DND-41 (cell line): ENCODE results near the gene ESM1.

ENCODE experiments used
- ATAC-seq: fragments of 200-7000 bp; cut with Tn5 transposase; 3 replicates; pipeline ENCODE4 v1.9.1; 2021; ENCODE audit warnings: low read depth; ENCODE audit not compliant: insufficient read depth
- DNase-seq: peaks from one replicate; pipeline ENCODE4 v3.0.0-alpha.2; 2020
- H2AFZ ChIP-seq: 2 replicates; pipeline ENCODE4 v1.6.0; 2012; ENCODE audit warnings: low read depth, low read length
- H3K27ac ChIP-seq: 2 replicates; pipeline ENCODE4 v1.5.1; 2012; ENCODE audit warnings: low read length, inconsistent platforms
- H3K27me3 ChIP-seq: fragments of 200-600 bp; sonication (generic); 2 replicates; pipeline ENCODE4 v1.6.0; 2012; ENCODE audit warnings: low read length, mild to moderate bottlenecking, inconsistent platforms; ENCODE audit not compliant: insufficient read depth, poor library complexity
- H3K36me3 ChIP-seq: 2 replicates; pipeline ENCODE4 v1.5.1; 2012; ENCODE audit warnings: low read length, inconsistent platforms; ENCODE audit not compliant: insufficient read depth
- H3K4me1 ChIP-seq: 2 replicates; pipeline ENCODE4 v1.5.1; 2012; ENCODE audit warnings: mild to moderate bottlenecking, low read length; ENCODE audit not compliant: insufficient read depth
- H3K4me2 ChIP-seq: 2 replicates; pipeline ENCODE4 v1.6.0; 2012; ENCODE audit warnings: mild to moderate bottlenecking, moderate library complexity, low read length, inconsistent platforms; ENCODE audit not compliant: insufficient read depth
- H3K4me3 ChIP-seq, 2 experiments: fragments of 200-600 bp in 1 of 2; shearing (Covaris generic) in 1 of 2; 2 replicates each; pipeline ENCODE4 v1.5.1; 2012 to 2016; ENCODE audit warnings: inconsistent platforms in 2 of 2, low read length in 2 of 2, mild to moderate bottlenecking in 2 of 2, low read depth in 1 of 2, moderate library complexity in 1 of 2
- H3K79me2 ChIP-seq: 2 replicates; pipeline ENCODE4 v1.6.0; 2012; ENCODE audit warnings: low read length, inconsistent platforms; ENCODE audit not compliant: insufficient read depth
- H3K9ac ChIP-seq: 2 replicates; pipeline ENCODE4 v1.6.0; 2012; ENCODE audit warnings: low read depth, mild to moderate bottlenecking, inconsistent platforms, low read length, moderate library complexity
- H3K9me3 ChIP-seq: 2 replicates; pipeline ENCODE4 v1.5.1; 2012; ENCODE audit warnings: low read length, moderate library complexity, mild to moderate bottlenecking, inconsistent platforms; ENCODE audit not compliant: insufficient read depth, severe bottlenecking
- H4K20me1 ChIP-seq: 2 replicates; pipeline ENCODE4 v1.6.0; 2012; ENCODE audit warnings: low read length; ENCODE audit not compliant: insufficient read depth
- CTCF ChIP-seq: IDR thresholded peaks from 2 replicates; pipeline ENCODE4 v1.5.1; 2012; ENCODE audit warnings: borderline replicate concordance, low read length, moderate library complexity, mild to moderate bottlenecking; ENCODE audit not compliant: poor library complexity, severe bottlenecking; ENCODE audit errors: extremely low read depth
- EZH2 ChIP-seq: IDR thresholded peaks from 3 replicates; pipeline ENCODE4 v1.6.1; 2012; ENCODE audit warnings: borderline replicate concordance, low read depth, mild to moderate bottlenecking, moderate library complexity, low read length, inconsistent platforms; ENCODE audit not compliant: severe bottlenecking

ESM1 gene

GRCh38 chr5:54995168-54995567, 9.8 kb upstream of the ESM1 start:
- Histone ChIP-seq H2AFZ (no peak overlapping the region), H3K27me3 (no peaks in the 10 kb centered on the region), H3K4me3 (no peak overlapping the region), H3K9me3 (no peaks in the 10 kb centered on the region), H3K36me3 (no peaks in the 10 kb centered on the region), H3K9ac (no peak overlapping the region), H4K20me1 (no peaks in the 10 kb centered on the region), H3K4me2 (no peak overlapping the region), H3K27ac (no peak overlapping the region), H3K4me1 (no peaks in the 10 kb centered on the region), H3K79me2 (no peaks in the 10 kb centered on the region)
- no peak for TF ChIP-seq CTCF
- no peak for TF ChIP-seq EZH2
- no peak for DNase-seq
- ATAC-seq, result no peak

- peaks cover 5% of the 10 kb centered on the region for H3K4me1 ChIP-seq
- no peaks in the 10 kb centered on the region for H3K79me2 ChIP-seq
- H3K4me3 ChIP-seq, result no peak overlapping the region
- H2AFZ ChIP-seq, result no peak overlapping the region
- H3K36me3 ChIP-seq, result no peaks in the 10 kb centered on the region
- DNase-seq (no peak), ATAC-seq (no peak)
- H3K27ac ChIP-seq, result no peak overlapping the region
- H3K4me2 ChIP-seq, result no peak overlapping the region
- no peak for TF ChIP-seq EZH2
- TF ChIP-seq CTCF, result no peak
- no peaks in the 10 kb centered on the region for H3K9me3 ChIP-seq
- H3K27me3 ChIP-seq, result no peaks in the 10 kb centered on the region
- no peak overlapping the region for H3K9ac ChIP-seq
- no peaks in the 10 kb centered on the region for H4K20me1 ChIP-seq
These were observed 9.2 kb upstream of the ESM1 start for GRCh38 chr5:54994628-54995027.

GRCh38 chr5:54993318-54993717, 7.9 kb upstream of the ESM1 start:
- peaks cover 18% of the 10 kb centered on the region for H3K4me1 ChIP-seq
- no peaks in the 10 kb centered on the region for H4K20me1 ChIP-seq
- ATAC-seq (no peak; the same call in 2 of the 3 replicates), DNase-seq (no peak)
- no peak for TF ChIP-seq EZH2
- no peak for TF ChIP-seq CTCF
- no peak overlapping the region for H3K4me3 ChIP-seq
- no peaks in the 10 kb centered on the region for H3K27me3 ChIP-seq
- no peaks in the 10 kb centered on the region for H3K9me3 ChIP-seq
- no peak overlapping the region for H2AFZ ChIP-seq
- H3K9ac ChIP-seq, result no peak overlapping the region
- no peak overlapping the region for H3K27ac ChIP-seq
- no peaks in the 10 kb centered on the region for H3K79me2 ChIP-seq
- H3K4me2 ChIP-seq, result no peak overlapping the region
- H3K36me3 ChIP-seq, result no peaks in the 10 kb centered on the region

- no peak overlapping the region for H3K9ac ChIP-seq
- DNase-seq (no peak), ATAC-seq (no peak)
- no peaks in the 10 kb centered on the region for H3K9me3 ChIP-seq
- no peaks in the 10 kb centered on the region for H3K27me3 ChIP-seq
- no peaks in the 10 kb centered on the region for H3K36me3 ChIP-seq
- no peak overlapping the region for H2AFZ ChIP-seq
- TF ChIP-seq CTCF, result no peak
- no peak for TF ChIP-seq EZH2
- H3K4me1 ChIP-seq, result peaks cover 21% of the 10 kb centered on the region
- no peak overlapping the region for H3K4me3 ChIP-seq
- no peaks in the 10 kb centered on the region for H3K79me2 ChIP-seq
- H3K27ac ChIP-seq, result no peak overlapping the region
- H4K20me1 ChIP-seq, result no peaks in the 10 kb centered on the region
- H3K4me2 ChIP-seq, result no peak overlapping the region
These were observed 6.0 kb upstream of the ESM1 start for GRCh38 chr5:54991416-54991815.
